ENCODE results near the gene H6PD.
A peak's percentile ranks its signal among the peaks of the same experiment; 100 is the strongest.

The H6PD gene

GRCh38 chr1:9235096-9235459 is 504 bp downstream of the H6PD start:
- peak; percentile 26; the same call in 2 of the 3 replicates for ATAC-seq
- TF ChIP-seq ARNTL (CRISPR knock-in tag; IDR thresholded peaks at IDR 0.05; ENCODE audit: borderline replicate concordance, low read depth), result no peak
- TF ChIP-seq GLIS3 (CRISPR knock-in tag; IDR thresholded peaks at IDR 0.05), result no peak
- TF ChIP-seq RARB (CRISPR knock-in tag; IDR thresholded peaks at IDR 0.05), result no peak
- no peak for TF ChIP-seq ZFP30 (CRISPR knock-in tag; IDR thresholded peaks at IDR 0.05)
- TF ChIP-seq CREB5 (CRISPR knock-in tag; IDR thresholded peaks at IDR 0.05; ENCODE audit: low read depth), result no peak
- TF ChIP-seq POU6F1 (CRISPR knock-in tag; IDR thresholded peaks at IDR 0.05; ENCODE audit: borderline replicate concordance, low read depth), result no peak
- TF ChIP-seq ISL1 (CRISPR knock-in tag; IDR thresholded peaks at IDR 0.05), result no peak
- no peak for TF ChIP-seq TSHZ2 (CRISPR knock-in tag; IDR thresholded peaks at IDR 0.05)
- TF ChIP-seq PPARA (CRISPR knock-in tag; IDR thresholded peaks at IDR 0.05; ENCODE audit: borderline replicate concordance), result no peak
- TF ChIP-seq PATZ1 (CRISPR knock-in tag; IDR thresholded peaks at IDR 0.05; ENCODE audit: borderline replicate concordance), result no peak
- TF ChIP-seq ESRRG (CRISPR knock-in tag; IDR thresholded peaks at IDR 0.05), result no peak
- TF ChIP-seq SNAI2 (CRISPR knock-in tag; IDR thresholded peaks at IDR 0.05), result no peak
- TF ChIP-seq OSR1 (CRISPR knock-in tag; IDR thresholded peaks at IDR 0.05), result no peak
- no peak for TF ChIP-seq ZNF70 (CRISPR knock-in tag; IDR thresholded peaks at IDR 0.05)
- no peak for TF ChIP-seq BACH2 (CRISPR knock-in tag; IDR thresholded peaks at IDR 0.05; ENCODE audit: borderline replicate concordance)
- no peak for TF ChIP-seq ZNF565 (CRISPR knock-in tag; conservative IDR thresholded peaks at IDR 0.05; ENCODE audit: low read depth)
- TF ChIP-seq ZFP3 (CRISPR knock-in tag; IDR thresholded peaks at IDR 0.05), result no peak
- TF ChIP-seq TOX (CRISPR knock-in tag; IDR thresholded peaks at IDR 0.05; ENCODE audit: borderline replicate concordance), result no peak
- no peak for TF ChIP-seq TCF4 (CRISPR knock-in tag; IDR thresholded peaks at IDR 0.05; ENCODE audit: borderline replicate concordance)
- no peak for TF ChIP-seq CSDC2 (CRISPR knock-in tag; IDR thresholded peaks at IDR 0.05)

- ATAC-seq, result no peak
These were observed 986 bp downstream of the H6PD start for GRCh38 chr1:9235560-9235959.

More at GRCh38 chr1:9235560-9235959, 986 bp downstream of the H6PD start:
- TF ChIP-seq GLIS3 (CRISPR knock-in tag; IDR thresholded peaks at IDR 0.05) (no peak), OSR1 (CRISPR knock-in tag; IDR thresholded peaks at IDR 0.05) (no peak), ISL1 (CRISPR knock-in tag; IDR thresholded peaks at IDR 0.05) (no peak), TSHZ2 (CRISPR knock-in tag; IDR thresholded peaks at IDR 0.05) (no peak), ZFP30 (CRISPR knock-in tag; IDR thresholded peaks at IDR 0.05) (no peak), TOX (CRISPR knock-in tag; IDR thresholded peaks at IDR 0.05; ENCODE audit: borderline replicate concordance) (no peak), SNAI2 (CRISPR knock-in tag; IDR thresholded peaks at IDR 0.05) (no peak), ZFP3 (CRISPR knock-in tag; IDR thresholded peaks at IDR 0.05) (no peak), POU6F1 (CRISPR knock-in tag; IDR thresholded peaks at IDR 0.05; ENCODE audit: borderline replicate concordance, low read depth) (no peak), TCF4 (CRISPR knock-in tag; IDR thresholded peaks at IDR 0.05; ENCODE audit: borderline replicate concordance) (no peak), ZNF70 (CRISPR knock-in tag; IDR thresholded peaks at IDR 0.05) (no peak), ZNF565 (CRISPR knock-in tag; conservative IDR thresholded peaks at IDR 0.05; ENCODE audit: low read depth) (no peak), ARNTL (CRISPR knock-in tag; IDR thresholded peaks at IDR 0.05; ENCODE audit: borderline replicate concordance, low read depth) (no peak), RARB (CRISPR knock-in tag; IDR thresholded peaks at IDR 0.05) (no peak), ZNF8 (CRISPR knock-in tag; IDR thresholded peaks at IDR 0.05) (no peak)

Measured in SK-N-SH treated with all-trans-retinoic acid at 6 μM for 48 hours (cell line).